ENCODE measurements around the gene SCN5A.

The SCN5A gene

DNA sequence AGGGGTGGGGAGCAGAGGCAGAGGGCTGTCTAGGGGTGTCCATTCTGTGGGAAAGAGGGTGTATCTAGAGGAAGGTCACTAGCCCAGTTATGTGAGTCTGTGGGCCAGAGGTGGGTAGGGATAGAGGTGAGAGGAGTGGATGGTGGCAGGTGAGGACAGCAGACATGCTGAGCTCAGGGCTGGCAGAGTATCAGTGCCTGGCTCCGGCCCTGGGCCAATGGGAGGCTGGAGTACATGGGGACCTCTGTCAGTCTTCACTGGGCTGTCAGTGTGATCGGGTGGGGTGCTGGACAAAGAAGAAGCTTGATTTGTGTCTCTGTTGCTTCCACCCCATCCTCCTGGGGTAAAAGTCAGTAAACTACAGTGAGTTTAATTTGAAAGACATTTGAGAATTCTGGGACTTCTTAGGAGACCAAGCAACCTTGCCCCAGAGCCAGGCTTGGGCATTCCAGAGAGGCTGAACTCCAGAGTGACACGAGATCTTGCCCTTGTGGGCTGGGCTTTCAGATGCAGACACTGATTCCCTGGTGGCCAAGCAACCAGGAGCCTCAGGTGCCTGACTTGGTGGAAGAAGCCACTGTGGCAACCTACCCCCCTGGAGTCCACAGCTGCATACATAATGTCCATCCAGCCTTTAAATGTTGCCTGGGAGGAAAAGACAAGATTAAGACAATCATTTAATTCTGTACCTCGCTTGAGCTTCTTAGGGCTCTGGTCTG lies 92.7 kb downstream of the SCN5A start:
- no peak for DNase-seq

DNA sequence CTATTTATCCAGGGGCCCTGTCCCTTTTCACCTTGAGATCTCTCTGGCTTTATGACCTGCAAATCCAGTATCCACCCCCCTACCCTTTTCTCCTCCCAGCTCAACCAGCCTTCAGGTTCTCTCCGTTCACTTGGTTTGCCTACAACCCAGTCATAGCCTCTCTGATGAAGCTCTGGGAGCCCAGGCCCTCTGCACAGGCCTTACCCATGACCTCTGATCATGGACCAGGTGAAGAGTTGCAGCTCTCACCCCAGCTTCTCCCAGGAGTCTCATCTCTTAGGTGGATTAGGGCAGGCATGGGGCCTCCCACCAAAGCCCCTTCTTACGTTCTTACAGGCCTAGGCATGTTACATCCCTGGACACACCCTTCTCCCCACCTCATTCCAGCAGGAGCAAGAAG lies 93.6 kb downstream of the SCN5A start:
- DNase-seq: no peak

DNA sequence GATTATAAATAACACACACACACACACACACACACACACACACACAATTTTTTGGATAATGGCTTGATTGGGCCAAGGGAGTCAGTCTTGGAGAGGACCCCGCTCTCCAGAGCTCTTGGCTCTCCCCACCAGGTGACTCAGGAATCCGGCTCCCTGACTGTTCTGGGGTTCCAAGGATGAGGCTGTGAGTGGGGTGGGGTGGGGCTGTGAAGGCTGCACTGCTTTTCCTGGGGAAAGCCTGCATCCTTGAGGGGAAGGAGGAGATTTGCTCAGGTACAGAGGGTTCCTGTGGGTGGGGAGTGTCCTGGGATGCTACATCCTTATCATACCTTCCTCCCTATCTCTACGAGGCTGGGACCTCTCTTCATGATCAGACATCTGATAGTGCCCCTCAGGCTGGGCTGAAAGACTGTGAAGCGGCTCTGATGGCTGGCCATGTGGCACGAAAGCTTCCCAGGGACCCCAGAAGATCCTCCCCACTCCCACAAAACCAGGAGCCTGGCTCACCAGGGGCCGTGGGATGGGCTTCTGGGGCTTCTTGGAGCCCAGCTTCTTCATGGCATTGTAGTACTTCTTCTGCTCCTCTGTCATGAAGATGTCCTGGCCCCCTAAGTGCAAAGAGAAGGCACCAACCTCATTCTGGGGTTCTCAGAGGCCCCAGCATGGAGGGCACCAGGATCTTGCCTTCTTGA lies 94.2 kb downstream of the SCN5A start:
- DNase-seq: no peak

DNA sequence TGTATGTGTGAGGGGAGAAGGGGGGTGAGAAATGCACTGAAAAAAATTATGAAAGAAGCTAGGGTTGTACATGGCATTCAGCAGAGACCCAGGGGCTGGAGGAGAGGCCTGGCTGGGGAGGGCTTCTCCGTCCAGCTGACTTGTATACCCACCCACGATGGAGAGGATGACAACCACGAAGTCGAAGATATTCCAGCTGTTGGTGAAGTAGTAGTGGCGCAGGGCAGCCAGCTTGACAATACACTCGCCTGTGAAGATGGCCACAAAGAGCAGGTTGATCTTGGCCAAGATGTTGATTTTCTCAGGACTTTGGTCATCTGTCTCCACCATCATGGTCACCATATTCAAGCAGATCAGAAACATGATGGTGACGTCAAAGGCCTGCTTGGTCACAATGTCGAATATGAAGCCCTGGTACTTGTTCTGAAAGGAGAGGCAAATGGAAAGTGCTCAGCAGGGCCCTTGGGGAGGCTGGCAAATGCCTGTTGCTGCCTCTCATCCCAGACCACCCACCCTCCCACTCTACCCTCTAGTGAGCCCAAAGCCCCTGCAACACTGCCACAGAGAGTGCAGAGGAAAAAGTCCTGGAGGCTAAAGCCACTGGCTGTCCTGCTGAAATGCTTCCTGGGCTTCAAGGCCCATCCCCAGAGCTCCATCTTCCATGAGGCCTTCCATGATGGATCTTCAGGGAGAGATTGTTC lies 95.2 kb downstream of the SCN5A start:
- no peak for DNase-seq

DNA sequence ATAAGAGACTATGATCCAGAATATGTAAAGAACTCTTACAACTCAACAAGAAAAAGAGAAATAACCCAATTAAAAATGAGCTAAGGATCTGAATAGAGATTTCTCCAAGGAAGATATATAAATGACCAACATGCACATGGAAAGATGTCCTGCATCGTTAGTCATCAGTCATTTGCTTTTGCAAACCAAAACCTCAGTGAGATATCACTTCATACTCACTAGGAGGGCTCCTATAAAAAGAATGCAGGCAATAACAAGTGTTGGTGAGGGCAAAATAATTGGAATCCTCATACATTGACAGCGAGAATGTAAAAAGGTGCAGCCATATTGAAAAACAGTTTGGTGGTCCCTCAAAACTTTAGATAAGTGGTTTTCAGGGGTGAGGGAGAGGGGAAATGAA lies 96.4 kb downstream of the SCN5A start:
- no peak for DNase-seq

DNA sequence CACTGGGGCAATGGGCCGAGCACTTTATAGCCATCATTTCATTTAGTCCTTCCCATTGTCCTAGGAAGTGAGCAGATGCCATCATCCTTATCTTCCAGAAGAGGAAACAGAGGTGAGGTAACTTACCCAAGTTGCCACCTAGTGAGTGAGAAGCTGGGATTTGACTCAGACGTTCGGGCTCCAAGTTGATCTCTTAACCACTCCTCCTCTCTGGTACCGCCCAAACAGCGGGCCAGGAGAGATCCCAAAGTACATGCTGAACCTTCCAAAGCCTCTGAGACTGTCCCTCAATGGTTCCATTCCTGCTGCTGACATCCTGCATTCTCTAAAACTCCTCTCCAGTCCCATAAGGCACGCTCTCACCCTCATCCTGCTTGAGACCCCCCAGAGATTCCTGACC lies 97.1 kb downstream of the SCN5A start:
- no peak for DNase-seq

DNA sequence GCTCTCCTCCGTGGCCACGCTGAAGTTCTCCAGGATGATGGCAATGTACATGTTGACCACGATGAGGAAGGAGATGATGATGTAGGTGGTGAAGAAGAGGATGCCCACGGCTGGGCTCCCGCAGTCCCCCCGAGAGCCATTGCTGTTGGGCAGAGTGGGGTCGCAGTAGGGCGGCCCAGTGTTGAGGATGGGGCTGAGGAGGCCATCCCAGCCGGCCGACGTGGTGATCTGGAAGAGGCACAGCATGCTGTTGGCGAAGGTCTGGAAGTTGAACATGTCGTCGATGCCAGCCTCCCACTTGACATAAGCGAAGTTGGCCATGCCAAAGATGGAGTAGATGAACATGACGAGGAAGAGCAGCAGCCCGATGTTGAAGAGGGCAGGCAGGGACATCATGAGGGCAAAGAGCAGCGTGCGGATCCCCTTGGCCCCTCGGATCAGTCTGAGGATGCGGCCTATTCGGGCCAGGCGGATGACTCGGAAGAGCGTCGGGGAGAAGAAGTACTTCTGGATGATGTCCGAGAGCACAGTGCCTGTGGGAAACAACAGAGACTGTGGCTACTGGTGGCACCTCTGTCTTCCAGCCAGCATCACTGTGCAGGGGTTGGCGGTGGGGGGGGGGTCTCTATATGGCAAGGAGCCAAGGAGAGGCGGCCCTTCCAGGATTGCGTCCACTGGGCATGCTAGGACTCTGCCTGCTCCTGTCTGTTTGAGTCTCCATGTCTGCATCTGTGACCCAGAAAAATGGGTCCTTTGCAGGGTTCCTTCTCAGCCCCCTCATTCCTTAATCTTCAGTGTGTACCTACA lies 98.3 kb downstream of the SCN5A start:
- no peak for DNase-seq

DNA sequence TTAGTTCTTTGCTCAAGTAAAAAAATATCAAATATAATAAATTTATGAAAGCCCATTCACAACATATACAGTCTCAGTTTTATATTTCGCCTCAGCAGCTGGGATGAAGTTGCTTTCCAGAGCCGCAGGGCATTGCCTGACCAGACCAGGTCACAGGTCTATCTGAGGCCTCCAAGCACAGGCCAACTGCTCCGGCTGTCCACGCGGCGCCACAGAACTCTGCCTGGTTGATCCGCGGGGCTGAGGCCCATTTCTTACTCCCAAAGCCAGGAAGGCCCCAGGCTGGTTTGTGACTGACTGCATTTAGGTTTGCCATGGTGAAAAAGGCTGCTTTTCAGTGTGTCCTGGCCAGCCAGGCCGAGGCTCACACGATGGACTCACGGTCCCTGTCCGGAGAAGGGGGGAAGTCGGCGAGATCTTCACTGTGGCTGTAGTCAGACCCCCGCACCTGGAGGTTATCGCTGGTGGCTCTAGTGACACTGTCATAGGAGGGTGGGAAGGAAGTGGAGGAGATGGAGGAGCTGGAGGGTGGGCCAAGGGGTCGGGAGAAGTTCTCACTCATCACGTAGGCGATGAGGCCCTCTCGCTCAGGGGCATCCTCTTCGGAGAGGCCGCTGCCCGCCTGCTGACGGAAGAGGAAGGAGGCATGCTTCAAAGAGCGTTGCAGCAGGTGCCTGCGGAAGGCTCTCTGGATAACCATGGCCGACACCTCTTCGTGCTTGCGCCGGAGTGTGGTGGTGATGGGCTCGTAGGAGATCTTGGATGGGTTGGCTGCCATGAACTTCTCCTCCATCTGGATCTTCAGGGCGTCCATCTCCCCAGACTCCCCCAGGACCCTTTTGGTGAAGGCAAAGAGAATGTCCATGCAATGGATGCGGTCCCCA lies 99.3 kb downstream of the SCN5A start:
- DNase-seq: no peak

DNA sequence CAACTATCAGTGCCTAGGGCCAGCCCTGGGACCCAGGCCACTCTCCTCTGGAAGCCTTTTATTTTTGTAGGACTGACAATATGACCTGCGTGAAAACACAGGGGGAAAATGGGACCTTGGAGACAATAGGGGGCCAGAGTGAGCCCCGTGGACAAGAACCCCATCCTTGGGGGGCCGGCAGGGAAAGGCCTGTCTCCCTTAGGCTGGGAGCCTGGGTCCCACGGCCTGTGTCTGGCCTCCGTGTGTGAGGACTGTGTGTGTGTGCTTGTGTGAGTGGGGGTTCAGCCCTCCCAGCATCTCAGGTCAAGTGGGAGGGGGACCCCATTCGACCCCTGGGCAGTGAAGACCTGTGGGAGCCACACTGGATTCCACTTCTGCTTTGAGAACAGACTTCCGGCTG lies 100.0 kb downstream of the SCN5A start:
- DNase-seq: no peak

DNA sequence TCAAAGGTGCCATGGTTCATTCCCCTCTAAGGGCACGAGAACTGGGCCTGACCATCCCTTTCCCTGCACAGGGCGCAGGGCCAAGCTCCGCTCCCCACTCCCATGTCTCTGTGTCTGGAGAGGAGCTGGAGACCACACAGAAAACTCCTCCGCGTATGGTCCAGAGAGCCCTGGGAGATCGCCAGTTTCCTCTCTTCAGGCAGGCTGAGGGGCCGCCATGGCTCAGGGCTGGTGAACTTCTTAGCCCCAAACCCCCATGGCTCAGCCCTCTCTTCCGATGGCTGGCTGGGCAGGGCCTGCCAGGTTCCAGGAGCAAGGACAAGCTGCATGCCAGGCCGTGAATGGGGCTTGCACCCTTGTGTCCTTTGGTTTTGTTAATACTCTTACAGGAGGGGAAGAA lies 100.4 kb downstream of the SCN5A start:
- DNase-seq: no peak

DNA sequence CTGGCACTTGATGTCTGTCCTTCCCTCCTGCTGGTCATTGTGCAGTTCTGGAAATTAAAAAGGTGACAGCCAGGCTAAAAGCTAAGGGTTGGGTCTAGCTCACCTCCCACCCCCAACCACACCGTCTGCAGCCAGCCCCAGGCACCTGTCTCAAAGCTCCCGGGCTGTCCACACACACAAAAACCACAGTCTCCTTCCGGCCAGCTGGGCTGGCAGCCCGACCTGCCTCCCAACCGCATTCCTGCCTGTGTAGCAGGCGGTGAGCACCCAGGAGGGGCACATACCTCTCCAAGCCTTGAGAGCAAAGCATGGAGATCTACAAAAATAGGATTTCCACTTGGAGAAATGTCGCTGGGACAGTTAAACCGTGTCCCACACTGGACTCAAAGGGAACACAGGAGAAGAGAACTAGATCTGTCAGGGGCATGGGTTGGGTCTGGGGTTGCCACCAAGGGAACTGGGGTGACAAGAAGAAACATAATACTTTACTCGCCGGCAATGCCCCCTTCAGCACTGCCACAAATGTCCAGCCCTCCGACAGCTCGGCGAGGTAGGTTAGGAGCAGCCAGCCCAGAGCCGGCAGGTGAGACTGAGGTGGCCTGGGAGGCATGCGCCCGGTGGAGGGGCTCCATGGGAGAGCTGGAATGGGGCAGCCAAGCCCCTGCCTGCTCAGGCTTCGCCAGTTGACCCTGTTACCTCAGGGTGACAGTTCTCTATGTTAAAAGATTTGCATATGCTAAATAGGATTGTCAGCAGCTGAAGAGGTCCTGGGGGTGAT lies 101.1 kb downstream of the SCN5A start:
- no peak for DNase-seq

DNA sequence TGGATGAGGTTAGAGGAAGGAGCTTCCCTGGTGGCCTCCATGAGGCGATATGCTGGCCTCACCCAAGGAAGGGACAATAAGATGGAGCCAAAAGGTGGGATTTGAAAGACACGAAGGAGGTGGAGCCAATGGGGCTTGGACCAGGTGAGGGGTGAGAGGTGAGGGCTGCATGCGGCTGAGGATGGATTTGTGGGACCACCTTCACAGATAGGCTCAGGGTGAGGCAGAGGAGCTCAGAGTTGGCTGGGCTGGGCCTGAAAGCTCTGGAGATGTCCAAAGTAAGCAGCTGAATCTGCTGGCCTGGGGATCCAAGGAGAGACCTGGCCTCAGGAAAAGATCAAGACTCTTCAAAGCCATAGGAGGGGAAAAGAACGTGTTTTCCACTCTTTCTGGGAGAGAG lies 103.5 kb downstream of the SCN5A start:
- DNase-seq: no peak

DNA sequence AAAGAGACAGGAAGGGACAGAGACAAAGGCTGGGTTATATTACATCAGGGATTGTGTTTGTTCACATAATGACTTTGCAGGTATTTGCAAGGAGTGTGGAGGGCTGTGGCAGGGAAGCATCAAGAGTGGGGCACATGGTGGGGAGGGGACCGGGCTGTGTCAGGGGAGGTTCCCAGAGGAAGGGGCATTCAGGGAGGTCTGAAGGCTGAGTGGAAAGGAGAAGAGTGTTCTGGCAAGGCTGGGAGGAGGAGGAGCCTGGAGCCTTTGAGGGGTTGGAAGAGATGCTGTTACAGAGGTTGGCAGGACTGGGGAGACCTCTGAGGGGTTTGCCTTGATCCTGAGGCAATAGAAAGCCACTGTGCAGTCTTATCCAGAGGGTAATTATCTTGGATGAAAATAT lies 103.9 kb downstream of the SCN5A start:
- no peak for DNase-seq

DNA sequence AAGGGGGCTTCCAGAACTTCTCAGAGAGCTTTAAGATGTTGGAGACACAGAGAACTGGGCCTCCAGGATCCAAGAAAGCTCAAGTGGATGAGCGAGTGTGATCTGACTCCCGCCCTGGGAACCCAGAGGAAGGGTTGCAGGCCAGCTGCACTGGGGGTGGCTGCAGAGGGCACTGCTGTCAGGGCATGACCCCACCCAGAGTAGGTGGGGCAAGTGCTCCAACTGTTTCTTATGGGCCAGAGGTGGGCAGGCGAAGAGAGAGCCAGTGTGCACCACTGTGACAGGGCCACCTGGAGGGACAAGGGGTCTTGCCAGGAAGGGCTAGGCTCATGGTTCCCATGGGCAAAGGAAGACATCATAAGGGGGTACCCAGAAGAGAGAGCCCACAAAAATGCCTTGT lies 104.6 kb downstream of the SCN5A start:
- DNase-seq: no peak

DNA sequence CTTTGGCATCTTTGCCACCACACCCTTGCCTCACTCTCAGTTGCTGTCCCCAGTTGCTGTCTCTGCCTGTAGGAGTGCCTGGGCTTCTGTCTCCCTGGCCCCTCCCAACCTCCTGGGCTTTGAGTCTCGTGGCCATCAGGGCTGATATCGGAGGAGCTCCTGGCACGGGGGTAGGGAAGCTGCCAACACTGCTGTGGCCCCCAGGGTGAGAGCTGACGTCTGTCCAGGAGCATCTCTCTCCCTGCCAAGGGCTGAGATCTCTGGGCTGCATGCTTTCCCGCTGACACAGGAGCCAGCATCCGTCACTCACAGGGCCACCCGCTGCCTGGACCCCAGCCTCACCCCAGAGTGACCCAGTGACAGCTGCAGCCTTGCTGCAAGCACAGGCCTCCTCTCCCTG lies 105.9 kb downstream of the SCN5A start:
- DNase-seq: no peak

DNA sequence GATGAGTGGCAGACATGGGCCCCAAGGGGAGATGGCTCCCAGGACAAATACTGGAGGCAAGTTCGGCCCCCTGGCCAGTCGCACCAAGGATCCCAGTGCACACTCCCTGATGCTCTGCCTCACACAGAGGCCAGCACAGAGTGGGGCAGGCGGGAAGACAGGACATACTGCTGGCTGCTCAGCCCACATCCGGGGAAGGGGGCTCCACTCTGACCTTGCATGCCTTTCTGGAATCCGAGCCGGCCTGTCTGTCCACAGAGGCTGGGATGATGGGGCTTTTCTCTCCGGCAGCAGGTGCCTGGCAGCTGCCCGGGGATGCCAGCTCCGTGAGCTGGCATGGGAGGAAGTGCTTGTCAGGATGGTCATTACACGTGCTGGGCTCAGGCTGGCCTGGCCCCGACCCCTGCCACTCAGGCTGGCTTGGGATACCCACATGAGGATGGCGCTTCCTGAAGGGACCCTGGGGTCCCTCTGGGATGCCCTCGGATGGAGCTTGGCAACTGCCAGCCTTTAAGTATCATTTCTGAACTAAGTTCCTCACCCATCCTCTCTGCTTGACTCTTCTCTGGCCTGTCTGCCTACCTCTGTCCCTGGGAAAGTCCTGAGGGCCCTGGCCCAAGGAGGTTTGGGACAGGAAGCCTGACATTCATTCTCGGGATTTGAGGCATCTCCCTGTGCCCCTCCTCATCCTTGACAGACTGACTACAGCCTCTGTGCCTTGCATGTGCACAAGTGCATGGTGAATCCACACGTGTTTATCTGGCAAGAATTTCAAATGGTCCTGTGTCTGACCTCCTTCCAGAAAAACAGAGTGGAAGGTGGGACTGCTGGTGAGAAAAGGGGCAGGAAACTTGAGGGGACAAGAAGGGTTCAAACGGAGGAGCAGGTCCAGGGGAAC lies 106.8 kb downstream of the SCN5A start:
- no peak for DNase-seq

DNA sequence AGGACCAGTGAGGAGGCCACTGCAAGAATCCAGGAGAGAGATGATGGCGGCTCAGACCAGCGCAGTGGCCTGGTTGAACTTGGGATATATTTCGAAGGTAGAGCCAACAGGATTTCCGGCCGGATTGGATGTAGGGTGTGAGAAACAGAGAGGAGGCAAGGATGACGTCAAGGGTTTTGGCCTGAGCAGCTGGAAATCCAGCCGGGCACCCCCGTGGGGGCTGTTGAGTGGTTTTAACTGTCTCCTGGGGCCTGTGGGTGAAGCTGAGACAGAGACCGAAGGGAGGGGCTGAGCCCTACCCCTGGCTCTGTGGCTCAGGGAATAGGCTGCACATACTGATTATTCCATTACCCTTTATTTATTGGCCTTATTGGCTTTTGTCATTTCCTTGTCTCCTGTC lies 107.7 kb downstream of the SCN5A start:
- DNase-seq: no peak

DNA sequence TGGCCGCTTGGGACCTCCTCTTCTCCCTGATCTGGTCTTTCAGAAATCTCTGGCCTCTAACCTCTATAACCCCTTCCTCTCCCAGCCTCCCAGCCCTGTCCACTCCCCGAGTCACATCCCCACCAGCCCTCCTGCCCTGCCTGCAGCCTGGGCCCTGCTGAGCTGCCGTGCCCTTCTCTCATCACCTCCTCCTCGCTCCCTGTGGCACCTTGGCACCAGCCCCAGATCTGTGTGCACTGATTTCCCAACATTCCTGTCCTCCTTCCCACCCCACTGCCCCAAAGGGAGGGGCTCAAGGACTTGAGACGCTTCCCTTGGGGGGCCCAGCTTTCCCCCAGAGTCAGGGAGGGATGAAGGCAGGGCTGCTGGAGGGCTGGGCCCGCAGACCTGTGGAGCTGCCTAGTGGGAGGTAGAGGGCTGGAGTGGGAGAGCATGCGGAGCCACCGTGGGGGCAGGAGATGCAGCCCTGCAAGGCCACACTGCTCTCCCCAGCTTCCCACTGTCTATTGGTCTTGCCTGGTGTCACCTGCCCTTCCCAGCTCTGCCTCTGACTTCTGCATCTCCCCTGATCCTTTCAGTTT lies 110.6 kb downstream of the SCN5A start:
- no peak for DNase-seq

DNA sequence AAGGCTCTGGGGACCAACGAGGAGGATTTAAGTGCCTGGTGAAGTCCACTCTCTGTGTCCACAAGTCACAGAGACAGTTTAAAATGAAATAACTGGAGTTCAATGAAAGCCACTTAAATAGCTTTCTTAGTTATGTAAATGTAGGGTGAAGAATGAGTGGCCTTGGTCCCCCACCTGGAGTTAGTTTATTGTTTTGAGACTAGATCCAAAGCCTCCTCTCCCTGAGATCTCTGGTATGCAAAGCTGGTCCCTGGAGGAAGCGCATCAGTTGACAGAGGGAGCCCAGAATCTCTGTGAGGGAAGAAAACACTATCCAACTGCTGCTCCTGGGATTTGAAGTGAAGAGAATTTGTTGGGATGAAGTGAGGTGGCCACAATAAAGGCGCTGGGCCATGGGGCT lies 112.8 kb downstream of the SCN5A start:
- DNase-seq: no peak

DNA sequence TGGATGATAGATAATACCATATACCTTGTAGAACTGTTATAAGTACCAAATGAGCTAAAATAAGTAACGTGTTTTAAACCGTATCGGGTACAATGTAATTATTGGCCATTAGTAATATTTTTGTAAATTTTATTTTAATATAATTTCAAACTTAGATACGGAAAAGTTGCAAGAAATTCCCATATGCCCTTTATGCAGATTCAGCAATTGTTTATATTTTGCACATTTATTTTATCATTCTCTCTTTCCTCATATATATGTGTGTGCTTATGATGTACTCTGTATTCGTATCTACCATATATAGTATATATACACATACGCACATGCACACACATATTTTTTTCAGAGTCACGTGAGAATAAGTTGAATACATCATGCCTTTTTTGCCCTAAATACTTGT lies 114.9 kb downstream of the SCN5A start:
- no peak for DNase-seq
